HG02588 (cell line): Measurements from ENCODE around the gene FXYD7.
A peak's percentile ranks its signal among the peaks of the same experiment; 100 is the strongest.
"Not testable (repeated sequence)": the region's sequence is repeated elsewhere in the genome, so short reads cannot be mapped to it uniquely, and the experiment has no call there.

Experiments used
- ATAC-seq: cut with Tn5 transposase; IDR thresholded peaks from one replicate; pipeline ENCODE4 v1.9.1; 2021; ENCODE audit warnings: mild to moderate bottlenecking, moderate library complexity; ENCODE audit not compliant: unreplicated experiment

Gene FXYD7

DNA sequence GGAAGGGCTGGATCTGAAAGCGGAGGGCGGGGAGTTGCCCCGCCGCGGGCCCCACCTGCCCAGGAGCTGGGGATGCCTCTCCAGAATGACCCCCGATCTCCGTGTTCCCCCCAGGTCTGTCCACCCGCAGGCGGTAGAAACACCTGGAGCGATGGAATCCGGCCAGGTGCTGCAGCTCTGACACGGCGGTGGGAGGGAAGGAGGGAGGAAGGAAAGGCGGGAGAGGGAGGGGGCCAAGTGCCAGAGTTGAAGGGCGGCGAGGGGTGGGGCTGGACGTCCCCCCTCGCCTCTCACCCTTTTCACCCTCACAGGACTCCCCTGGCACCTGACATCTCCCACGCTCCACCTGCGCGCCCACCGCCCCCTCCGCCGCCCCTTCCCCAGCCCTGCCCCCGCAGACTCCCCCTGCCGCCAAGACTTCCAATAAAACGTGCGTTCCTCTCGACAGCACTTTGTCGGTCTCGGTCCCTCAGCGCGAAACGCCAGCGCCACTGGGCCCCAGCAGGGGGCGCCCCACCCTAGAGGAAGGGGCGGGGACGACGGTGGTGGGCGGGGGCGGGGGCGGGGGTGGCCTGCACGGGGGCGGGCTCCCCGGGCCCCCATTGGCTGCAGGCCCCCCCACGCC, 337 bp upstream of the FXYD7 start:
- no peak for ATAC-seq

DNA sequence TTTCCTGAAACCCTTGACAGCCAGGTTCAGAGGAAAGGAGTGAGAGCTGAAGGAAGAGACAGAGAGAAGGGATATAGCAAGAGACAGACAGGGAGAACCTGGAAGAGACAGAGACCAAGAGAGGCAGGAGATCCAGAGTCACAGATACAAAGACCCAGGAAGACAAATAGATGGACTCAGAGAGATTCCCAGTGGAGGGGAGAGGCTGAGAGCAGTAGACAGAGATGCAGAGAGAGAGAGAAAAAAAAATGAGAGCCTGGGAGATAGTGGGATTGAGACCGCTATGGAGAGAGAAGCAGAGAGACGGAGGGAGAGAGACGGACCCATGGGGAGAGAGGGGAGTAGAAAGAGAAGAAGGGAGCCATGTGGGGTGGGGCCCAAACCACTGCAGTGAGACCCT, 763 bp downstream of the FXYD7 start:
- ATAC-seq = no peak

DNA sequence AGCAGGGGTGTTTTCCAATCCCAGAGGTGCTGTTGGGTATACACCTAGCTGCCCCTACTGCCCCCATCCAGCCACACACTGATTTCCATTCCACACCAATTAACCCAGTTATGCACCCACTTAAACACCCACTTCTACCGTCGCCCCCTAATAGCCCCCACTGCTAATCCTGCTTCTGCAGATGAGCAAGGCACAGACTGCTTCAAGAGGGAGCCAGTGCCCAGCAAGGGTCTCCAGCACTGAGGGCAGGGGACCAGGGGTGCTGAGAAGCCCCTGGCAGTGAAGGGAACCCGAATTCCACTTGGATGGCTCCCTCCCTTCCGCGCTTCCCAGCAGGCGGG, 1.2 kb downstream of the FXYD7 start:
- no peak for ATAC-seq

DNA sequence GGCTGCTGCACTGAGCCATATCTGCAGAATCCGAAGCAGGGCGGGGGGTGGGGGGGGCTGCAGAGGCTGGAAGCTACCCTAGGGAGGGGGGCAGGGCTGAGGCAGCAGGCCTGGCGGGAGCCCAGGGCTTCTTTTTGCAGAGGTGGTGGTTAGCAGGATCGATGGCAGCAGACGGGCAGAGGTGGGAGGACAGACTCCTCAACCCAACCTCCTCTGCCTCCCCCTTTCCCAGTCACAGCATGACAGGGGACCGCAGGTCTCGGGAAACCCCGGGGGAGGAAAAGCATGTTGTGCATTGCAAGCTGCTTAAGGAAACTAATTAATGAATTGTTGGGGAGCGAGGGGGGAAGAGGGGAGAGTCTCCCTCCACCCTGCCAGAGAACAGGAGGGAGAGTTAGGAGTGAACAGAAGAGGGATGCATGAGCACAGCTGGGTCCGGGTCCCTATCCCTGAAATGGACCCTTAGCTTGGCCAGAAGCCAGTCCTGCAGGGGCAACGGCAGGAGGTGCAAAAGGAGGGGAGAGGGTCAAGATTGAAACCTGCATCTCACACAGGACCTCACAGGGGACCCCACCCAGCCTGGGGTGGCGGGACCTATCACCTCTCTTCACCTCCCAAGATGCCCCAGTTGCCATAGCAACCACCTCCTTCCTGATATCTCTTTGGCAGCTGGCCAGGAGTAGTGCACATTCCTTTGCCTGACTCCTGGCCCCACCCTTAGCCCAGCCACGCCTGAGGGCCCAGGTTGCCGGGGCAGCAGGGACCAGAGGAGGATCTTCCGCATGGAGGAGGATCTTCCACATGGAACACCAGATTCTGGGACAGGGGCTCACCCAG, 1.8 kb downstream of the FXYD7 start:
- ATAC-seq = no peak

DNA sequence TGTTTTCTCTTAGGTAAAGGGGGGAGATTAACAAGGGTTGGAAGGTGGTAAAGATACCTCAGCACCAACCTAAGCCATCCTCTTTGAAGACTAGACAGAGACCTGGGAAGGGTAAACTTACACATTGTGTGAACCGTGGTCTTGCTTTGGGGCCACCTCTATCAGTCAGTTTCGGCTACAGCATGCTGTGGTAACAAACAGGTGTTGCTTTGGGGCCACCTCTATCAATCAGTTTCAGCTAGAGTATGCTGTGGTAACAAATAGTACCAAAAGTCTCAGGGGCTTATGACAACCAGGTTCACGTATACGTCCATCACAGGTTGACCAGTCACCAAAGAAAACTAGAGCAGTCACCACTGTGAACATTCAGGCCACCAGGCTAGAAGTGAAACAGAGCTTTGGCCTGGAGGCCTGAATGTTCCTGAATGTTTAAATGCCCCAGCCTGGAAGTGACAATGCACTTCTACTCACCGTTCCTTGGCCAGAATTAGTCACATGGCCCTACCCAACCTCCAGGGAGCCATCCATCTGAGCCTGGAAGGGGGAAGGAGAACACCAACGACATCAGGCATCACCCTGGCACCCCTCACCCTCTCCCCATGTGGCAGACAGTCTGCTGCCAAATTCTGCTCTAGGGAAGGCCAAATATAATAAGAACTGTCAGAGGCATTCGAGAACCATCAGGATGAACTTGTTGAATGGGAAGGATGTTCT, 3.8 kb downstream of the FXYD7 start:
- no peak for ATAC-seq

DNA sequence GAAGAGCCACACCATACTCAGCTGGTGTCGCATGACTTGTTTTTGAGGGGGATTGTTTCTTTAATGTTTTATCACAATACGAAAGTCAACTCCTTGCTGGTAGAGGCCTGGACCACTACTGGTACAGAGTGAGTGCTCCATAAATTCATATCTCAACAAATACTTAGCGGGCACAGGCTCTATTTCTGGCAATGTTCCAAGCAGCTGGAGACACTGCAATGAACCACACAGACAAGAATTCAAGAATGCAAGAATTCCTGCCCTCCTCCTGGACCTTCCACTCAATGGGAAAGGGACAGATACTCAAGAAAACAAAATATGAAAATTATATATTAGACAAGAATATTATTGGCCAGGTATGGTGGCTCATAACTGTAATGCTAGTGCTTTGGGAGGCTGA, 6.4 kb downstream of the FXYD7 start:
- no peak for ATAC-seq

DNA sequence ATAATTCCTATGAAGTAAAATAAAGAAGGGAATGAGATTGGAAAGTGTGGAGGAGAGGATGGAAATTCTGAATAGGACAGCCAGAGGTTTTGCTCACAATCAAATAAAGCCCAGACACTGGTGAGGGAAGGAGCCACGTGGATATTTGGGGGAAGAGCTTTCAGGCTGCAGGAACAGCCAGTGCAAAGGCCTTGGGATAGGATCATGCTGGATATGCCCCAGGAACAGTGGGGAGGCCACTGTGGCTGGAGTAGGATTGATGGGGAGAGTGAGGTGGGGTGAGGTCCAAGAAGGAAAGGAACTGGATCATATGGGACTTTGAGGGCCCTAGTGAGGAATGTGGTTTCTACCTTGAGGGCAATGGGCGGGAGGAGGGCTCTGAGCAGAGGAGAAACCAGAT, 7.4 kb downstream of the FXYD7 start:
- no peak for ATAC-seq

DNA sequence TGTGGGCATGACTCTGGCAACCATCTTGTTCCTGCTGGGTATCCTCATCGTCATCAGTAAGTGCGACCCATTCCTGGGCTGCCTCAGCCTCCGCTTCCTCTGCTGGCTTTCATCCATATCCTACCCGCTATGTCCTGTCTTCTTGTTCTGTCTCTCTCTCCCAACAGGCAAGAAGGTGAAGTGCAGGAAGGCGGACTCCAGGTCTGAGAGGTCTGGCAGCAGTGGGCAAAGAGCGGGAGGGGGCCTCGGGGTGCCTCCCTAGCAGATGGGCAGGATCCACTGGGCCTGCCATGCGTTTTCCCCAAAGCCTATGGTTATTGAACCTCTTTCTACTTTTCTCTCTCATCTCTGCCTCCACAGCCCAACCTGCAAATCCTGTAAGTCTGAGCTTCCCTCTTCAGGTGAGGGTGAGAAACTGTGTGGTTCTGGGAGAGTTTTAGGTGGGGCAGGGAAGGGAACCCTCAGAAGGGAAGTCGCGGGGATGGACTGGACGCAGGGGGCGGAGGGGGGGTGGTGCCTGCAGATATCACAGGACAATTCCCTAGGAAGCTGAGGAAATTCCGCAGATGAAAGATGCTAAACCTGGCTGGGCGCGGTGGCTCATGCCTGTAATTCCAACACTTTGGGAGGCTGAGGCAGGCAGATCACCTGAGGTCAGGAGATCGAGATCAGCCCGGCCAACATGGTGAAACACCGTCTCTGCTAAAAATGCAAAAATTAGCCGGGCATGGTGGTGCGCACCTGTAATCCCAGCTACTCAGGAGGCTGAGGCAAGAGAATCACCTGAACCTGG, 8.4 kb downstream of the FXYD7 start:
- no peak for ATAC-seq

DNA sequence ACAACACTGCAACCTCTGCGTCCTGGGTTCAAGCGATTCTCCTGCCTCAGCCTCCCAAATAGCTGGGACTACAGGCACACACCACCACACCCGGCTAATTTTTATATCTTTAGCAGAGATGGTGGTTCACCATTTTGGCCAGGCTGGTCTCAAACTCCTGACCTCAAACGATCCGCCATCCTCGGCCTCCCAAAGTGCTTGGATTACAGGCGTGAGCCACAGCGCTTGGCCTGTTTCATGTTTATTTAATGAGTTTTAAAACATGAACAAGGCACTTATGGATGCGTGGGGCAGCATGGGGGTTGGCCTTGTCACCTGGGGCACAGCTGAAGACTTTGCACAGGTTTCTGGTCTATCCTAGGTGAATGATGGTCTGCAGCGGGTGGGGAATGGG, 10.1 kb downstream of the FXYD7 start:
- not testable (repeated sequence) for ATAC-seq

DNA sequence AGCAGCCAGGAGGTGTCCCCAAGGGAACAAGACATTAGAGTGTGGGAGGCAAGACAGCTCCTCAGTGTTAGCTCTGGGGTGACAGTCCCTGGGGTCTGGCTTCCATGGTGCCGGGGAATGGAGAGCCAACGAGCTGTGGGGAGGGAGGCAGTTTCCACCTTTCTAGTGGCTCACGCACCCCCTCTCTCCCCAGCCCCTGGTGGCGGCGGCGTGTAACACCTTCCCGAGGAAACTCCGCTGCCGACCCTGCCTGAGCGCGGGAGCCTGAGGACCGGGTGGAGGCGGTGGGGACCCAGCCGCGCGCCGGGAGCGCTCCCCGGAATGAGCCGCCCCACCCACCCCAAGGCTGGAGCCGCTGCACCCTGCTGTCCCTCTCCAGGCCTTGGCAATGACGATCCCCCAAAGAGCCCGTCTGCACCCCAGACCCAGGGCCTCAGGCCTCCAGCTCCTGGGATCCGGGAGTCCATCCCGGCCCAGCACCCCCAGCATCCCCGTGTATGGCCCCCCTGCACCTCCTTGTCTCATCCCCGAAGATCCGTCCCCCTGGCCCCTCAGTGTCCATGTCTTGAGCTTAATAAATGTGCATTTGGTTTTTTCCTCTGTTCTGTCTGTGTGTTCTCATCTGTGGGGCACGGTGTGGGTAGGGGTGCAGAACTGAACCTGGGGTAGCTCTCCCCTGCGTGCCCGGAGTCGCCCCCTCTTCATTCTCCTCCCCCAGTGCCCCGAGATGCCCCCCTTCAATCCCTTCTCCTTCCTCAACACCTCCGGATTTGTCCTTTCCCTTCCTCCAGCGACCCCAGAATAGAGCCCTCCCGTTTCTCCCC, 10.9 kb downstream of the FXYD7 start:
- no peak for ATAC-seq

DNA sequence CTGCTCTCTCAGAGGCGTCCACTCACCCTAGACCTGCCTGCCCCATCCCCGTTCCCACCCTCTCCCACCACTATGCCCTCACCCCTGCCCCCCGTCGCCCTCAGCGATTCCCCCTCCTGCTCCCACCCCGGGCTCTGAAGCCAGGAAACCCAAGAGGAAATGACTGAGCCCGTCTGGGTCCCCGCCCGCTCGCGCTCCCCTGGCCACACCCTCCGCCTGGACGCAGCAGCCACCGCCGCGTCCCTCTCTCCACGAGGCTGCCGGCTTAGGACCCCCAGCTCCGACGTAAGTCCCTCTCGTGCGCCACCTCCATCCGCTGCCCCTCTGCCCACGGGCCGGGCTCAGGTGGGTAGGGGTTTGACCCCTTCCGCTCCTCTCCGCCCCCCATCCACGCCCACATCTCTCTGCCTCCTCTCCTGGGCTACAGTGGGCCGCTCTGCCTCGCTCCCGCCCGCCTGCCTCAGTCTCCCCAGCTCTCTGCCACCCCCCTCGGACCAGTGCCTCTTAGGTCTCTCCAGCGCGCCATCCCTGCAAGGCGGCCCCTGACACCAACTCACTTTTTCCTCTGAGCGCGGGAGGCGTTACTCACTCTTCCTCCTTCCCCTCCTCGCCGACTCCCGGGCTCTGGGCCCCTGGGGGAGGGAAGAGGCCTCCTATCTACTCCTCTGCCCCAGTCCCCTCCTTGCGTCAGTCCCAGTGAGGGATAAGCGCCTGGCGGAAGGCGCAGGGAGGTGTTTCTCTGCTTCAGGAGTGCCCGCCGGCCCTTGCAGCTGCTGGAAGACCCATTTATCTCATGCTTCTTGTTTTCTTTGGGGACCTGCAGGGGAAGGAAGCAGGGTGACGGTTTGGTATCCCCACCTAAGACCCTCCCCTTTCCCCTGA, 11.7 kb downstream of the FXYD7 start, which contains the start of gene FXYD5:
Gene FXYD5, plus strand, starts transcription at position 211 of the 882 bp plus-strand sequence. CDS start 816 bp downstream, outside the sequence.
- peak; percentile 44 for ATAC-seq

DNA sequence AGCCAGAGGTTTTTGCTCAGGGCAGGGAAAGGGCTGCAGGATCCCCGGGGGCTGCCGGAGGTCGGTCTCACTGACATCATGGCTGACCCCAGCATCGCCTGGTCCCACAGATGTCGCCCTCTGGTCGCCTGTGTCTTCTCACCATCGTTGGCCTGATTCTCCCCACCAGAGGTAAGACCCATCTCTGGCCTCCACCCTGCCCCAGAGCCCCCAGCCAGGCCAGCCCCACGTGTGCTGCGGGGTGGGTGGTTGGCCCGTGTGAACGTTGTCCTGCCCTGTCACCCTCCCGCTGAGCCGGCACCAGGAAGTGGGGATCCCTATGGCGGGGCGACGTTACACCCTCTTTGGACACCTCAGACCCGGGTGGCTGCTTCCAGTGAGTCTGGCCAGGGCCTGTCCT, 12.4 kb downstream of the FXYD7 start:
- no peak for ATAC-seq

DNA sequence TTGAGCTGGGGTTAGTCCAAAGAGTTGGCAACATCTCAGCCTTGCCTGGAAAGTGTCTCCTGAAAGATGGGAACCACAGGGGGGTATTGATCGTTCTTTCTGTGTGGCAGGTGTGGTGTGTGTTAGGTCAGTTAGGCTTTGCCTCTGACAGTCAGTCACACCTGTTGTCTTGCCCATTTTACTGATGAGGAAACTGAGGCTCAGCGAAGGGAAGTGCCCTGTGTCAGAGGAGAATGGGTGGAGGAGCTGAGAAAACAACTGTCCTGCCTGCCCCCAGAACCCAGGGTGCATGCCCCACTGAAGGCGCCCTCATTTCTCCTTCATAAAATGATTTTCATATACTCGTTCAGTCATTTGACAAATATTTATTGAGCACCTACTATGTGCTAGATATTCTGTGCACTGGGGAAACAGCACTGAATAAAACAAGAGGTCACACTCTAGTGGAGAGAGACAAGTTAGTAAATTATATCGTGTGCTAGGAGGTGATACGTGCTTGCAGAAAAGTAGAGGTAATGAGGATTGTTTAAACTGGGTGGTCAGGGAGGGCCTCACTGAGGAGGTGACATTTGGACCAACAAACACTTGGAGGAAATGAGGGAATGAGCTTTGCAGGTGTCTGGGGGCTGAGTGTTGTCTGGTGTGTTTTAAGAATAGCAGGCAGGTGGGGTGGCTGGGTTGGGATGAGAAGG, 13.1 kb downstream of the FXYD7 start:
- no peak for ATAC-seq

DNA sequence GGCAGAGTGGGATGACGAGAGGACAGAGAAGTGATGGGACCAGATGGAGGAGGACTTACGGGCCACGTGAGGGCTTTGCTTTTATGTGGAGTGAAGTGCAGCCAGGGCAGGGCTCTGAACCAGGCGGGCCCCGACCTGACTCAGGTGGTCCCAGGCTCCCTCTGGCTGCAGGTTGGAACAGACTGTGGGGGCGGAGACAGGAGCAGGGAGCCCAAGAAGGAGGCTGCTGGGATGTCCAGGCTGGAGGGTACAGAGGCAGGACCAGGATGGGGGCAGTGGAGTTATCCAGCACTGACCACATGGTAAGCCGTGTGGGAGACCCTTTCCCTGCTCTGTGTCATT, 13.6 kb downstream of the FXYD7 start:
- ATAC-seq = no peak

DNA sequence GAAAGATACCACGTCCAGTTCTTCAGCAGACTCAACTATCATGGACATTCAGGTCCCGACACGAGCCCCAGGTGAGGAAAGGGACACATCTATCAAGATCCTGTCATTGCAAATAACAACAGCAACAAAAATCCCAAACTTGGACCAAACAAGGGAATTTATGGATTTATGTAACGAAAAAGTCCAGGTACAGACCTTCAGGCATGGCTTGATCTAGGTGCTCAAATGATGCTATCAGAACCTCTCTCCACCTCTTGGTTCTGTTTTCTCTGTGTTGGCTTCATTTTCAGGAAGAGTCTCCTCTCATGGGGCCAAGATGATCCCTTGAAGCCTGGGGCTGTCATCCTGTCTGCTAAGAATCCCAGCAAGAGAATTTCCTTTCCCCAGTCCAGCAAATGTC, 14.4 kb downstream of the FXYD7 start:
- ATAC-seq = no peak

DNA sequence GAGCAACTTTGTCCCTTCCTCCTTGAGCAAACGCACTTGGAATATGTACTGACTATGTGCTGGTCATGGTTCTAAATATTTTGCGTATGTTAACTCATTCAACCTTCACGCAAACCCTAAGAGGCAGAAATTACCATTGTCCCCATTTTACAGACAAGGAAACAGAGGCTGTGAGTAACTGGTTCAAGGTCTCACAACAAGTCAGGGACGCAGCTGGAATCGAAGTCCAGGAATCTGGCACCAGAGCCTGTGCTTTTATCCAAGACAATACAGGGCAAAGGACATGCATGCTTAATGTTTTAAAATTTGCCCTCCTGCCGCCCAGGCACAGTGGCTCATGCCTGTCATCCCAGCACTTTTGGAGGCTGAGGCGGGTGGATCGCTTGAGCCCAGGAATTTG, 16.6 kb downstream of the FXYD7 start:
- no peak for ATAC-seq

DNA sequence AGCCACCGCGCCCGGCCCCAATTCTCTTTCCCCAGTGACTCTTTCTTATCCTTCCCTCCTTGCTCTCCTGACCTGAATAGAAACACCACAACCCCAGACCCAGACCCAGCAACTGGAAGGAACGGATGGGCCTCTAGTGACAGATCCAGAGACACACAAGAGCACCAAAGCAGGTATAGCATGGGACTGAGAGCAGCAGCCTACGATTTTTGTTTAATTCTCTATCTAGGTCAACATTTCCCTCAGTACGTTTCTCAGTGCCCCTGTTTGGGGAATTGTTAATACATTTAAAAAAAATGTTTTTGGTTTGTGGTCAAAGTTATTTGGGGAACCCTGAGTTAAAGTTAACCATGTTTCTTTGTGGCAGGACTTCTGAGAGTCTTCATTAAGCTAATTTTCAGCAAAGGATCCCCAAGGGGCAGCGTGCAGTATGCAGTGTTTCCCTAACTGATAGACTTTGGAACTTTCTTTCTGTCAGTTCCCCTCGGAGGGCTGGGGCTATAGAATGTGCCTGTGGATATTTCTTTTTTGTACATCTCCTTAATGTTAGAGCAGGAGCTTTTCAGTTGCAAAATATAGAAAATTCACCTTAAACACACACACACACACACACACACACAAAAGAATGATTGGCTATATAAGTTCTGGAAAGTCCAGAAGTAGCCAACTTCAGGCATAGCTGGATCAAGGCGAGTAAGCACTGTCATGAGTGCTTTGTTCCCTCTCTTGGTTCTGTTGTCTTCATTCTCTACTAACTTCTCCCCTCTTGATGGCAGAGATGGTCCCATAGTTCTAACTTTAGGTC, 17.8 kb downstream of the FXYD7 start:
- no peak for ATAC-seq

DNA sequence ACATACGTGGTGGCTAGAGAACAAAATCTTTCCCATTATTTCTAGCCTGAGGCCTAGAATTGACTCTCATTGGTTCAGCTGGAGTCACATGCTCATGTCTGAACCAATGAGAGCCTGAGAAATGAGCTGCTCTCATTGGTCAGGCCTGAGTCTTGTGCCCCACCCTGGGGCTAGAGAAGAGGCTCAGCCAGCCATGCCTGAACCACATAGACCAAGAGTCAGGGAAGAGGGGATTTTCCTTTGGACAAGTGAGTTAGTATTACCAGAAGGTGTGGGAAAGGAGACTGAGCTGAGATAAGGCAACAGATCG, 18.3 kb downstream of the FXYD7 start:
- ATAC-seq = no peak
